Endothelial cell of umbilical vein (primary cell): ENCODE data around the gene NFXL1. TPM values are rescaled to one million over a fixed set of nuclear protein-coding genes. Genes with fewer than 3 reads are reported as not detected.

Source experiments
- BruUV-seq: library from RNA; stranded (reverse); fragments of 400-500 nt; replicated peaks from 2 replicates; lab custom pipeline; 2021; lab: Mats Ljungman, UMichigan
- CTCF ChIA-PET: fragments of 300-600, 350-600 bp; sonication (Branson Sonifier 250); formaldehyde crosslinking; loops from one replicate; lab custom pipeline; 2021; ENCODE audit warnings: antibody characterized with exemption, inconsistent platforms; lab: Charles Lee
- POLR2A ChIA-PET: fragments of 300-600, 350-600 bp; sonication (Branson Sonifier 250); formaldehyde crosslinking; loops from one replicate; lab custom pipeline; 2021; ENCODE audit warnings: antibody characterized with exemption, inconsistent platforms; lab: Charles Lee
- DNase-seq: peaks from one replicate; pipeline ENCODE4 v3.0.0-alpha.2; 2011; ENCODE audit warnings: low read depth, low spot score
- FAIRE-seq: peaks from 2 replicates; lab custom pipeline; 2011; peaks lifted over from hg19 to GRCh38; lab: Jason Lieb, UNC
- H2AFZ ChIP-seq: 2 replicates; pipeline ENCODE4 v1.6.0; 2012; ENCODE audit warnings: low read depth, low read length, control low read depth, inconsistent platforms
- H3K27ac ChIP-seq: 2 replicates; pipeline ENCODE4 v1.5.1; 2011; ENCODE audit warnings: low read depth, mild to moderate bottlenecking, control low read depth, low read length, moderate library complexity; ENCODE audit not compliant: insufficient read depth
- H3K27me3 ChIP-seq, 2 experiments: 2 replicates each; pipeline versions ENCODE4 v1.6.0 to v1.6.1; 2011; ENCODE audit warnings: low read length in 2 of 2, mixed read lengths in 1 of 2; ENCODE audit not compliant: control insufficient read depth in 2 of 2, insufficient read depth in 2 of 2
- H3K36me3 ChIP-seq, 2 experiments: 2 replicates in 1 of 2; 3 replicates in 1 of 2; pipeline ENCODE4 v1.5.1; 2011; ENCODE audit warnings: low read length in 2 of 2, mild to moderate bottlenecking in 1 of 2, moderate library complexity in 1 of 2; ENCODE audit not compliant: control insufficient read depth in 2 of 2, insufficient read depth in 2 of 2; ENCODE audit errors: extremely low read depth in 1 of 2
- H3K4me1 ChIP-seq: 3 replicates; pipeline ENCODE4 v1.5.1; 2011; ENCODE audit warnings: mild to moderate bottlenecking, low read length; ENCODE audit not compliant: control insufficient read depth, insufficient read depth; ENCODE audit errors: extremely low read depth
- H3K4me2 ChIP-seq: 2 replicates; pipeline ENCODE4 v1.6.1; 2011; ENCODE audit warnings: low read length, control low read depth, mixed read lengths; ENCODE audit not compliant: insufficient read depth
- H3K4me3 ChIP-seq, 3 experiments: fragments of 200-600 bp in 1 of 3; sonication (generic), shearing (Covaris generic) in 1 of 3; replicated peaks in 1 of 3; 2 replicates each; pipeline ENCODE4 v1.5.1; 2011 to 2016; ENCODE audit warnings: control low read depth in 3 of 3, low read length in 3 of 3, mild to moderate bottlenecking in 2 of 3, inconsistent platforms in 1 of 3, low read depth in 1 of 3, moderate library complexity in 1 of 3; ENCODE audit not compliant: insufficient read depth in 1 of 3
- H3K79me2 ChIP-seq: 2 replicates; pipeline ENCODE4 v1.6.0; 2012; ENCODE audit warnings: low read length, inconsistent platforms; ENCODE audit not compliant: control insufficient read depth, insufficient read depth
- H3K9ac ChIP-seq: replicated peaks from 2 replicates; pipeline ENCODE3; 2011; ENCODE audit warnings: low read length, control low read depth; ENCODE audit not compliant: insufficient read depth; ENCODE audit errors: extremely low read depth
- H3K9me1 ChIP-seq: replicated peaks from 3 replicates; pipeline ENCODE4 v1.6.0; 2011; ENCODE audit warnings: mild to moderate bottlenecking, low read length; ENCODE audit not compliant: control insufficient read depth, insufficient read depth; ENCODE audit errors: extremely low read depth
- H3K9me3 ChIP-seq: replicated peaks from 2 replicates; pipeline ENCODE4 v1.5.1; 2012; ENCODE audit warnings: low read length, inconsistent platforms; ENCODE audit not compliant: control insufficient read depth, insufficient read depth
- H4K20me1 ChIP-seq: replicated peaks from 2 replicates; pipeline ENCODE3; 2011; ENCODE audit warnings: mild to moderate bottlenecking, low read length; ENCODE audit not compliant: control insufficient read depth, insufficient read depth; ENCODE audit errors: extremely low read depth
- EZH2 ChIP-seq: IDR thresholded peaks from 2 replicates; pipeline ENCODE4 v1.6.1; 2012; ENCODE audit warnings: borderline replicate concordance, low read depth, mild to moderate bottlenecking, moderate library complexity, low read length, inconsistent platforms; ENCODE audit not compliant: severe bottlenecking
- FOS ChIP-seq: IDR thresholded peaks from 2 replicates; pipeline ENCODE4 v1.6.1; 2011; ENCODE audit warnings: mild to moderate bottlenecking, low read length, moderate library complexity, borderline replicate concordance; ENCODE audit not compliant: insufficient read depth
- GATA2 ChIP-seq: IDR thresholded peaks from 2 replicates; pipeline ENCODE4 v1.7.0; 2011; ENCODE audit warnings: low read depth, mild to moderate bottlenecking, moderate library complexity, mixed read lengths, low read length; ENCODE audit not compliant: insufficient read length, insufficient read depth
- JUN ChIP-seq: IDR thresholded peaks from 2 replicates; pipeline ENCODE4 v1.6.1; 2011; ENCODE audit warnings: borderline replicate concordance, low read depth; ENCODE audit not compliant: insufficient read length, insufficient read depth
- MAX ChIP-seq: IDR thresholded peaks from 2 replicates; pipeline ENCODE4 v1.6.1; 2011; ENCODE audit not compliant: insufficient read depth, insufficient read length
- MYC ChIP-seq: IDR thresholded peaks from one replicate; pipeline ENCODE4 v1.6.1; 2011; ENCODE audit warnings: mild to moderate bottlenecking, low read depth, low read length
- POLR2A ChIP-seq: IDR thresholded peaks from 2 replicates; pipeline ENCODE4 v1.6.1; 2012; ENCODE audit warnings: low read depth, mild to moderate bottlenecking, control low read depth, low read length
- POLR2AphosphoS5 ChIP-seq: IDR thresholded peaks from 2 replicates; pipeline ENCODE4 v1.6.1; 2012; ENCODE audit warnings: low read depth, mild to moderate bottlenecking, control low read depth, low read length, moderate library complexity; ENCODE audit not compliant: insufficient read depth
- dilution Hi-C: fragments of 300-500 bp; cut with MboI; formaldehyde crosslinking; loops from one replicate; pipeline ENCODE4 v1.15.0; 2019; ENCODE audit warnings: low sequenced_read_pairs; ENCODE audit not compliant: extremely low pct_ligation_motif_present
- intact Hi-C: fragments of 100-400 bp; cut with micrococcal nuclease; formaldehyde crosslinking; loops from one replicate; pipeline ENCODE4 v1.10.0; 2022
- polyA plus RNA-seq, 4 experiments: library from polyadenylated mRNA; depleted of rRNA in 3 of 4; stranded (reverse) in 3 of 4; unstranded in 1 of 4; fragments of >200 nt; gene quantifications; 2 replicates each; pipeline versions ENCODE4 v1.2.1 to v1.2.3, GENCODE V29; 2011 to 2012; ENCODE audit warnings: missing spikeins in 1 of 4
- total RNA-seq: library from RNA; stranded (reverse); gene quantifications from 2 replicates; pipeline ENCODE4 v1.2.3, GENCODE V29; 2021
- TF ChIP-seq, protein P1 (sequence below), 2 donors: IDR thresholded peaks; 1 replicate in 1 of 2; 2 replicates in 1 of 2; pipeline ENCODE4 v1.5.1; 2011; ENCODE audit warnings: low read length in 2 of 2, mild to moderate bottlenecking in 2 of 2, moderate library complexity in 2 of 2, control low read depth in 1 of 2, inconsistent platforms in 1 of 2, low read depth in 1 of 2; ENCODE audit not compliant: insufficient read depth in 1 of 2; ENCODE audit errors: extremely low read depth in 1 of 2

NFXL1 gene
- total and polyA plus RNA-seq, 2 donors (not counting 3 experiments of a cell fraction or from before 2014, with no cell fraction given), result 5.1 to 14.6 TPM

GRCh38 chr4:47827343-47828047, 86.9 kb downstream of the NFXL1 start:
- ChIA-PET CTCF (interaction anchor here (0.9 to 1.1 kb wide), 4 partner anchors 9 to 159 kb away, joined by 3 to 5 read pairs (median 4); no protein-coding TSS in a partner anchor), POLR2A (no interaction called here)
- no peak overlapping the region for H3K27ac ChIP-seq
- FAIRE-seq (no peak), DNase-seq (no peak)
- no peak overlapping the region for H3K4me3 ChIP-seq
- no peaks in the 10 kb centered on the region for H3K36me3 ChIP-seq
- no TSS peak for BruUV-seq
- intact Hi-C loops, result no loop called here
- H3K79me2 ChIP-seq, result no peaks in the 10 kb centered on the region
- no peak overlapping the region for H3K4me2 ChIP-seq
- H3K9me3 ChIP-seq, result no peaks in the 10 kb centered on the region
- no peaks in the 10 kb centered on the region for H3K9me1 ChIP-seq
- H2AFZ ChIP-seq, result no peak overlapping the region
- H3K9ac ChIP-seq, result no peak overlapping the region
- TF ChIP-seq MAX, result no peak
- TF ChIP-seq POLR2A, result no peak
- TF ChIP-seq EZH2, result no peak
- TF ChIP-seq POLR2AphosphoS5, result no peak
- H4K20me1 ChIP-seq, result no peaks in the 10 kb centered on the region
- dilution Hi-C loops, result no loop called here
- H3K27me3 ChIP-seq, result peaks cover 0 to 12% of the 10 kb centered on the region in 2 experiments
- no peaks in the 10 kb centered on the region for H3K4me1 ChIP-seq

- dilution Hi-C loops, result no loop called here
- H3K27me3 ChIP-seq, result peaks cover 0 to 7% of the 10 kb centered on the region in 2 experiments
- no peak overlapping the region for H3K27ac ChIP-seq
- no peak for TF ChIP-seq EZH2
- no peak for TF ChIP-seq GATA2
- TF ChIP-seq, protein P1, sequence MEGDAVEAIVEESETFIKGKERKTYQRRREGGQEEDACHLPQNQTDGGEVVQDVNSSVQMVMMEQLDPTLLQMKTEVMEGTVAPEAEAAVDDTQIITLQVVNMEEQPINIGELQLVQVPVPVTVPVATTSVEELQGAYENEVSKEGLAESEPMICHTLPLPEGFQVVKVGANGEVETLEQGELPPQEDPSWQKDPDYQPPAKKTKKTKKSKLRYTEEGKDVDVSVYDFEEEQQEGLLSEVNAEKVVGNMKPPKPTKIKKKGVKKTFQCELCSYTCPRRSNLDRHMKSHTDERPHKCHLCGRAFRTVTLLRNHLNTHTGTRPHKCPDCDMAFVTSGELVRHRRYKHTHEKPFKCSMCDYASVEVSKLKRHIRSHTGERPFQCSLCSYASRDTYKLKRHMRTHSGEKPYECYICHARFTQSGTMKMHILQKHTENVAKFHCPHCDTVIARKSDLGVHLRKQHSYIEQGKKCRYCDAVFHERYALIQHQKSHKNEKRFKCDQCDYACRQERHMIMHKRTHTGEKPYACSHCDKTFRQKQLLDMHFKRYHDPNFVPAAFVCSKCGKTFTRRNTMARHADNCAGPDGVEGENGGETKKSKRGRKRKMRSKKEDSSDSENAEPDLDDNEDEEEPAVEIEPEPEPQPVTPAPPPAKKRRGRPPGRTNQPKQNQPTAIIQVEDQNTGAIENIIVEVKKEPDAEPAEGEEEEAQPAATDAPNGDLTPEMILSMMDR (IDR thresholded peaks at IDR 0.05; ENCODE audit: extremely low read depth in 1 of 2, insufficient read depth in 1 of 2, low read depth in 1 of 2, low read length in 2 of 2), result no peak
- no peak for TF ChIP-seq FOS
- TF ChIP-seq MYC, result no peak
- no peak for TF ChIP-seq JUN
- no peak for TF ChIP-seq POLR2A
- TF ChIP-seq POLR2AphosphoS5, result no peak
- no peak for TF ChIP-seq MAX
- peaks cover under 1% of the 10 kb centered on the region for H3K4me1 ChIP-seq
- ChIA-PET CTCF (interaction anchor here (1.0 kb wide), 1 partner anchor 12 kb away, joined by 3 read pairs; no protein-coding TSS in a partner anchor), POLR2A (no interaction called here)
- no peak overlapping the region for H3K4me2 ChIP-seq
- FAIRE-seq, result no peak
- no peak overlapping the region for H3K9ac ChIP-seq
- no peak for DNase-seq
- H3K9me1 ChIP-seq, result no peaks in the 10 kb centered on the region
- intact Hi-C loops, result no loop called here
- no peak overlapping the region for H2AFZ ChIP-seq
- BruUV-seq, result no TSS peak
- no peaks in the 10 kb centered on the region for H3K36me3 ChIP-seq
- H4K20me1 ChIP-seq, result no peaks in the 10 kb centered on the region
- no peaks in the 10 kb centered on the region for H3K79me2 ChIP-seq
- no peaks in the 10 kb centered on the region for H3K9me3 ChIP-seq
- no peak overlapping the region for H3K4me3 ChIP-seq
Observed at GRCh38 chr4:47824840-47825239, 89.5 kb downstream of the NFXL1 start.
